ENCODE results near the gene PROS1.
"Not testable (repeated sequence)": the region's sequence is repeated elsewhere in the genome, so short reads cannot be mapped to it uniquely, and the experiment has no call there.

The PROS1 gene

DNA sequence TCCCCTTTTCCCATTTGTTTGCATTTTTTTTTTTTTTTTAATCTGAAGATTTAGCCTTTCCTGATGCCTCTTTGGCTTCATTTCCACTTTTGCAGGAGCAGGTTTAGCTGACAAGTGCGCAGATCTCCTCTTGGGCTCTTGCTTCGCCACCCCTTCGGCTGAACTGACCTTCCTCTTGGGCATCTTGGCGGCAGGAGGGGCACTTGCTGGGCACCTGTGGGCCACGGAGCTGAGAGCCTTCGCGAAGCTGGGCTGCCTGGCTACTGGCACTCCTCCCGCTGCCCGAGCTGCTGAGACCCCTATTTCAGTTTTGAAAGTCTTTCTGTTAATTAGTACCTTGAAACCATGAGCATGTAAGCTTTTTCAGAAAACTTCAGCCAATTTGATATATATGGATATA, 15.1 kb upstream of the PROS1 start:
- Mint-ChIP-seq H3K27ac (no peak overlapping the region), H3K9me3 (no peaks in the 10 kb centered on the region)

DNA sequence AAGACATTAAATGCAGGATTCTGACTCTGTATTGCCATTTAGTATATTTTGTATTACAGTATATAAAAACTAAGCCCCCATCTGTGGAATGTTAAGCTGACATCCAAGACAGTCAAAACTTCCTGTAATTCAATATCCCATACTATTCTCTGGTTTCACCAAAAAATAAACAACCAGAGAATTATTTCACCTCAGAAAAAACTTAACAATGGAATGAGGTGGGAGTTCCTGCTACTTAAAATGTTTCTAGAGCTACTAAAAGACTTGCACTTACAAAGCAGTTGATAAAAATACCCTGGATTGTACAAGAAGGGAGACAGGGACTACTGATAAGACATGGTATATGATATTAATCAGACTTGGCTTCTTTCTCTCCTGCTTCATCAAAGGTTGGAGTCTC, 14.6 kb upstream of the PROS1 start:
- DNase-seq (ENCODE audit: low spot score in 2 of 2) (no peak), ATAC-seq (no peak)
- H3K27ac Mint-ChIP-seq: no peak overlapping the region
- no peaks in the 10 kb centered on the region for H3K4me1 Mint-ChIP-seq
- peaks cover 8% of the 10 kb centered on the region for H3K36me3 Mint-ChIP-seq
- no peak overlapping the region for H3K4me3 Mint-ChIP-seq
- H3K9me3 Mint-ChIP-seq: no peaks in the 10 kb centered on the region

More for the DNA sequence above, 15.1 kb upstream of the PROS1 start:
- no peak overlapping the region for H3K4me3 Mint-ChIP-seq
- ATAC-seq (no peak), DNase-seq (ENCODE audit: low spot score in 2 of 2) (no peak)
- peaks cover under 1% of the 10 kb centered on the region for H3K4me1 Mint-ChIP-seq
- H3K36me3 Mint-ChIP-seq: peaks cover 8% of the 10 kb centered on the region

DNA sequence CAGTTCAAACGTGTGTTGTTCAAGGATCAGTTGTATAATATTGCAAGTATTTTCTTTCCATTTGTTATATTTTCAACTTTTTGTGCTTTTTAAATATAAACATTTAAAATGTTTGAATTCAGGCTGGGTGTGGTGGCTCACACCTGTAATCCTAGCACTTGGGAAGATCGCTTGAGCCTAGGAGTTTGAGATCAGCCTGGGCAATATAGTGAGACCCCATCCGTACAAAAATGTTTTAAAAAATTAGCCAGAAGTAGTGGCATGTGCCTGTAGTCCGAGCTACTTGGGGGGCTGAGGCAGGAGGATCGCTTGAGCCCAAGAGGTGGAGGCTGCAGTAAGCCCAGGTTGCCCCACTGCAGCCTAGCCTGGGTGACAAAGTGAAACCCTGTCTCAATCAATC, 10.9 kb upstream of the PROS1 start:
- no peak for ATAC-seq
- DNase-seq (ENCODE audit: low spot score in 2 of 2): no peak
- Mint-ChIP-seq H3K9me3 (no peaks in the 10 kb centered on the region), H3K36me3 (peaks cover 8% of the 10 kb centered on the region), H3K27ac (no peak overlapping the region), H3K4me1 (peaks cover 8% of the 10 kb centered on the region), H3K4me3 (no peak overlapping the region)

DNA sequence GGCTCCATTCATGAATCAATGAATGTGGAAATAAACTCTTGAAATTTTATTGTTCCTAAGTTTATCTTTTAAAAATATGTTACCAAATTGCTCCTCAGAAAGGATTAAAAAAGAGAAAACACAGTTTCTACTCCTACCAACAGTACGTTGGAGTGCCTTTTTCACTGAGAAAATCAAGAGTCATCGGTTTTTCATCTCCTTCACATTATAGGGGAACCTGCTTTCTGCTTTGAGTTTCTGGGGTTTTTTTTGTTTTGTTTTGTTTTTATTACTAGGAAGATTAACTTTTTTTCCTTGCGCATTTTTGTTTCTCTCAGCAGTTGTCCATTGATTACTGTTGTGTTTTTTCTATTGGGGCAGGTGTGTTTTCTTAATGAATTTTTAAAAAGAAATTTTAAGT, 9.7 kb upstream of the PROS1 start:
- Mint-ChIP-seq H3K27ac (no peak overlapping the region), H3K4me1 (peaks cover 12% of the 10 kb centered on the region), H3K9me3 (no peaks in the 10 kb centered on the region), H3K4me3 (no peak overlapping the region), H3K36me3 (no peaks in the 10 kb centered on the region)
- no peak for DNase-seq (ENCODE audit: low spot score in 2 of 2)
- ATAC-seq: no peak

DNA sequence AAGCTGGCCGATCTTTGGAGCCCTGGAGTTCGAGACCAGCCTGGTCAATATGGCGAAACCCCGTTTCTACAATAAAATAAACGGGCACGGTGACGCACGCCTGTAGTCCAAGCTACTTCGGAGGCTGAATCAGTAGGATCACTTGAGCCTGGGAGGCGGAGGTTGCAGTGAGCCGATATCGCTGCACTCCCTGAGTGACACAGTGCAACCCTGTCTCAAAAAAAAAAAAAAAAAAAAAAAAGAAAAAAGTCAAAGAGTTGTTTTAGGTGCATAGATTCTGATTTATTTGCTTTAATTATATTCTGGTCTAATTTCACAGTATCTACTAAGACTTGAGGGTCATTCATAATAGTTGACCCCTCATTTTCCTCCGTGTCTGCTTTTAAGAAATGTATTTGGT, 8.0 kb upstream of the PROS1 start:
- peaks cover 12% of the 10 kb centered on the region for H3K4me1 Mint-ChIP-seq
- H3K27ac Mint-ChIP-seq: no peak overlapping the region
- ATAC-seq: no peak

DNA sequence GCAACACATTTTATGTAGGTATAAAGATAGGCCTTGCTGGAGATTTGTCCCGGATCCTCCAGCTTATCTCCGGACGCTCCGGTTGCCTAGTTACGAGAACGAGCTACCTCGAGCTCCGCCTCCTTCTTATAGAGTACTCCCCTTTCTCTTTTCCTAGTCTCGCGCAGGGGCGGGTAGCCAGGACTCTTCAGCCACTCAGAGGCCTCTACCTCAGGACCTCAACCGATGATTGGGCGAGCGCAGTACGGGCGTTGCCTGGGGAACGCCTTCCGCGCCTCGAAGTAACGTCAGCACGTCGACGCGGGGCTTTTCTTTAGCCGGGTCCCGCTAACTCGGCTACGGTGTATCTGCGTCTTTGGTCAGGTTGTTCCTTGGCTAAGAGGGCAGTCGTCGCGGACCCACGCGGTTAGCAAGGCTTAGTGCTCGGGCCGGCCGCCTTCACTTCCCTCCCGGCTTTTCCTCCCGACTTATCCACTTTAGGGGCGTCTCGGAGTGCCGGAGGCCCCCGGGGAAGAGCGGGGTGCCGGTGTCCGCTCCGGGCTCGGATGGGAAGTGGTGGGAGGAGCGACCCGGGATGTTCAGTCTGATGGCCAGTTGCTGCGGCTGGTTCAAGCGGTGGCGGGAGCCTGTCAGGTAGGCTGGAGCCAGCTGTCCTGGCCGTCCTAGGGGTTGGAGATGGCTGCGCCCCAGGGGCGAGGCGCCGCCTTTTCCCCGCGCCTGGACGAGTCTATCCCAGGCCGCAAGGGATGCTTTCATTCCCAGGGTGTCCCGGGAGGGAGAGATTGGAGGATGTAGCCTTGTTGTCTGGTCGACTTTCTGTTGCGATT, 6.4 kb upstream of the PROS1 start, which contains the start of gene ARL13B:
TSS of gene ARL13B (plus strand) at position 306 of the 827 bp plus-strand sequence. CDS start at position 575, 269 bp downstream.
- DNase-seq (ENCODE audit: low spot score in 2 of 2): peak; percentile 75 to 93
- Mint-ChIP-seq H3K4me3 (peak within 1 kb of the TSS; percentile 90), H3K4me1 (peaks cover 12% of the 10 kb centered on the region), H3K9me3 (no peaks in the 10 kb centered on the region), H3K36me3 (no peaks in the 10 kb centered on the region), H3K27ac (peak within 1 kb of the TSS; percentile 82)
- peak; percentile 100 for ATAC-seq

More for the DNA sequence above, 8.0 kb upstream of the PROS1 start:
- no peaks in the 10 kb centered on the region for H3K9me3 Mint-ChIP-seq
- no peak for DNase-seq (ENCODE audit: low spot score in 2 of 2)
- H3K36me3 Mint-ChIP-seq: no peaks in the 10 kb centered on the region
- H3K4me3 Mint-ChIP-seq: peak overlapping the region; percentile 90

DNA sequence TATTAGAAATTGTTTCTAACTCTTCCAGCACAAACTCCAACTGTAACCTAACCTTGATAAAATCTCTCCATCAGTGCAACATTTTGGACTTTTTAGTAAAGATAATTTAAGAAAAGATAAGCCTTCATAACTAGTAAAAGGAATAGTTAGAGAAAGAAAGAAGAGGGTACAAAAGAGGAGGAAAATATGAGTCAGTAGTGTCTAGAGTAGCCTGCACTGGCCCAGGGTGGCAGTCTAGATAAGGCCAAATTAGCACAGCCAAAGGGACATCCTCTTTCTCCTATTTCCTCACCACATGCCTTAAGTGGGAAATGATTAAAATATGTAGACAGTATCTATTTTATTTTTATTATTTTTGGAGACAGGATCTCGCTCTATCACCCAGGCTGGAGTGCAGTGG, 3.7 kb downstream of the PROS1 start:
- Mint-ChIP-seq H3K9me3 (no peaks in the 10 kb centered on the region), H3K27ac (no peak overlapping the region), H3K4me3 (no peak overlapping the region), H3K36me3 (no peaks in the 10 kb centered on the region), H3K4me1 (peaks cover 9% of the 10 kb centered on the region)
- ATAC-seq (no peak), DNase-seq (ENCODE audit: low spot score in 2 of 2) (no peak)

DNA sequence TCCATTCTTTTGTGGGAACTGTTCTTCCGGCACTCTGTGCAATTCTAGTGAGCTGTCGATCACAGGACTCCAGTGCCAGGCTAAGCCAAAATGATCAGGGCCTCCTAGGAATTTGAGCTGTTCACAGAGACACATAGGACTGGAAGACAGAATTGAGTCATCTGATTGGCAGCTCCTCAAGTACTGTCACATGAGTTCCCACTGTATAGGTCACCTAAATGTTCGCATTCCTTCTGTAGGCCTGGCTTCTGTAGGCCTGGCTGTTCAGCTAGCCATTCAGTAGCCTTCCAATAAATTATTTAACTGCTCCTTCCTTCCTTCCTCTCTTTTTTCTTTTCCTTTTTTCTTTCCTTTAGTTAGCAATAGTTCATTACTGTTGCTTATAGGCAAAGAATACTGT, 4.3 kb downstream of the PROS1 start:
- Mint-ChIP-seq H3K36me3 (no peaks in the 10 kb centered on the region), H3K9me3 (no peaks in the 10 kb centered on the region), H3K4me3 (no peak overlapping the region), H3K27ac (no peak overlapping the region), H3K4me1 (peaks cover 9% of the 10 kb centered on the region)
- DNase-seq (ENCODE audit: low spot score in 2 of 2) (no peak), ATAC-seq (no peak)

DNA sequence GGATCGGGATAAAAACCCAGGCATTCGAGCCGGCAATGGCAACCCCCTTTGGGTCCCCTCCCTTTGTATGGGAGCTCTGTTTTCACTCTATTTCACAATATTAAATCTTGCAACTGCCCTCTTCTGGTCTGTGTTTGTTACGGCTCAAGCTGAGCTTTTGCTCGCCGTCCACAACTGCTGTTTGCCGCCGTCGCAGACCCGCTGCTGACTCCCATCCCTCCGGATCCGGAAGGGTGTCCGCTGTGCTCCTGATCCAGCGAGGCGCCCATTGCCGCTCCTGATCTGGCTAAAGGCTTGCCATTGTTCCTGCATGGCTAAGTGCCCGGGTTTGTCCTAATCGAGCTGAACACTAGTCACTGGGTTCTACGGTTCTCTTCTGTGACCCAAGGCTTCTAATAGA, 8.6 kb downstream of the PROS1 start:
- not testable (repeated sequence) for DNase-seq (ENCODE audit: low spot score in 2 of 2); ATAC-seq; H3K4me1 Mint-ChIP-seq; H3K9me3 Mint-ChIP-seq; H3K27ac Mint-ChIP-seq; H3K4me3 Mint-ChIP-seq; H3K36me3 Mint-ChIP-seq

DNA sequence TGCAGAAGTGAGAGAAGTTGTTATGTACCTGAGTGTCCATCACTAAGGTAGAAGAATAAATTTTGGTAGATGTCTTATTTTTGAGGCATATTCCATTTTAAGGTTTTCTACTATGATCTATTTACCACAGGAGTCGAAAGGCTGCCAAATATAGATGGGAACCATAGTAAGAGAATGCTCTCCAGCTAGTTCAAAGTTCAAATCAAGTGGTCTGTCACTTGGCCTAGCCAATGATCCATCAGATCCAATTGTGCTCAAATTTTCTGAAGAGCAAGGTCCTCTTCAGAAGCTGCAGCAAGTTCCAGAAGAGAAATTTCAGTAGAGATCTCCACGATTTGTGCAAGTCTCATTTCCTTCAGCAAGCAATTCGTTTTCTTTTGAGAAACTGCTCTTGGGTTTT, 10.9 kb downstream of the PROS1 start:
- ATAC-seq (no peak), DNase-seq (ENCODE audit: low spot score in 2 of 2) (no peak)
- Mint-ChIP-seq H3K4me3 (no peak overlapping the region), H3K4me1 (no peaks in the 10 kb centered on the region), H3K9me3 (no peaks in the 10 kb centered on the region), H3K27ac (no peak overlapping the region), H3K36me3 (no peaks in the 10 kb centered on the region)

DNA sequence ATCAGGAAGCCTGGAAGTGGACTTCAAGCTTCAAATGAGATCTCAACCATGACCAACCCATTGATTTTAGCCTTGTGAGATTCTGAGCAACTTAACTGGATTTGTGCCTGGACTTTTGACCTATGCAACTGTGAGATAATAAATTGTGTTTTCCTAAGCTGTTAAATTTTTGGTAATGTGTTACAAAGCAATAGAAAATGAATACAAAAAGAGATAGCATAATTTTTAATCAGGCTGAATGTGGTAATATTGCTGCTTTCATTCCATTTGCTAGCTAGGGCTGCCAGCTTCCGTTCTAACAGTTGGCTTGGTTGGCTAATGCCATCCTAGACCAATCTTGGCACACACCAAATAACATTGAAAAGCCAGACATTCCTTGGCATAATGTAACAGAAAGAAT, 12.2 kb downstream of the PROS1 start:
- Mint-ChIP-seq H3K27ac (no peak overlapping the region), H3K36me3 (no peaks in the 10 kb centered on the region), H3K4me3 (no peak overlapping the region), H3K4me1 (no peaks in the 10 kb centered on the region), H3K9me3 (no peaks in the 10 kb centered on the region)
- DNase-seq (ENCODE audit: low spot score in 2 of 2) (no peak), ATAC-seq (no peak)

DNA sequence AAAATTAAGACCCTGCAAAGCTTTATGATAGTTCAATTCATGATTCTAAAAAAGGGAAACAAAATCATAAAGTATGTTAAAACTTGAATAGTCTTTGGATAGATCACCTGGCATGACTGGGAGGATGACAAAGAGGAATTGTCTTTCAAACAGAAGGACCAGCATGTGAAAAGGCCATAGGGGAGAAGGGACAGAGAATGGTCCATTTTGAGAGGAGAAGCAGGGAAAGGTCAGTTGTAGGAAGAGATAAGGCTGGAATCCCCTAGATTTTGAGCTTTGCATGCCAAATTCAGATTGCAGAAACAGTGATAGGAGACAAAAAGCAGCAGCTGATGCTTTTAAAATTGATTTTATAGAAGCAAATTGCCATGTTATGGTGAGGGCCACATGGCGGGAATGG, 12.7 kb downstream of the PROS1 start:
- Mint-ChIP-seq H3K36me3 (no peaks in the 10 kb centered on the region), H3K9me3 (no peaks in the 10 kb centered on the region), H3K27ac (no peak overlapping the region), H3K4me3 (no peak overlapping the region), H3K4me1 (no peaks in the 10 kb centered on the region)
- DNase-seq (ENCODE audit: low spot score in 2 of 2) (no peak), ATAC-seq (no peak)

DNA sequence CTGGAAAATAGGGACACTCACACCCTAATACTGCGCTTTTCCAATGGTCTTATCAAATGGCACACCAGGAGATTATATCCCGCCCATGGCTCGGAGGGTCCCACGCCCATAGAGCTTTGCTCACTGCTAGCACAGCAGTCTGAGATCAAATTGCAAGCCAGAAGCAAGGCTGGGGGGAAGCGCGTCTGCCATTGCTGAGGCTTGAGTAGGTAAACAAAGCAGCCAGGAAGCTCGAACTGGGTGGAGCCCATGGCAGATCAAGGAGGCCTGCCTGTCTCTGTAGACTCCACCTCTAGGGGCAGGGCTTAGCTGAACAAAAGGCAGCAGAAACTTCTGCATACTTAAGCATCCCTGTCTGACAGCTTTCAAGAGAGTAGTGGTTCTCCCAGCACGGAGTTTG, 23.7 kb downstream of the PROS1 start:
- H3K9me3 Mint-ChIP-seq; H3K27ac Mint-ChIP-seq; DNase-seq (ENCODE audit: low spot score in 2 of 2); ATAC-seq; H3K36me3 Mint-ChIP-seq; H3K4me3 Mint-ChIP-seq; H3K4me1 Mint-ChIP-seq: not testable (repeated sequence)

DNA sequence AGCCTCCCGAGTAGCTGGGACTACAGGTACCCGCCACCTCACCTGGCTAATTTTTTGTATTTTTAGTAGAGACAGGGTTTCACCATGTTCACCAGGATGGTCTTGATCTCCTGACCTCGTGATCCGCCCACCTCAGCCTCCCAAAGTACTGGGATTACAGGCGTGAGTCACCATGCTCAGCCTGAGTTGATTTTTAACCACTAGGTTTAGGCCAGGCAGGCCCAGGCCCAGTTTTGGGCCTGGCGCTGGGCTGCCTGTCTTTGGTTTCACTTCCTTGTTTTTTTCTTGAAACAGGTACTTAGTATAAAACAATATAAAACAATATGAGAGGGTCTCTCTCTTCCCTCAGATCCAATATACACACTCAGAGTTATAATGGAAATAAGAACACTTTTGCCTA, 36.2 kb downstream of the PROS1 start:
- not testable (repeated sequence) for H3K4me3 Mint-ChIP-seq; H3K4me1 Mint-ChIP-seq; DNase-seq (ENCODE audit: low spot score in 2 of 2); H3K9me3 Mint-ChIP-seq; H3K27ac Mint-ChIP-seq; ATAC-seq; H3K36me3 Mint-ChIP-seq

DNA sequence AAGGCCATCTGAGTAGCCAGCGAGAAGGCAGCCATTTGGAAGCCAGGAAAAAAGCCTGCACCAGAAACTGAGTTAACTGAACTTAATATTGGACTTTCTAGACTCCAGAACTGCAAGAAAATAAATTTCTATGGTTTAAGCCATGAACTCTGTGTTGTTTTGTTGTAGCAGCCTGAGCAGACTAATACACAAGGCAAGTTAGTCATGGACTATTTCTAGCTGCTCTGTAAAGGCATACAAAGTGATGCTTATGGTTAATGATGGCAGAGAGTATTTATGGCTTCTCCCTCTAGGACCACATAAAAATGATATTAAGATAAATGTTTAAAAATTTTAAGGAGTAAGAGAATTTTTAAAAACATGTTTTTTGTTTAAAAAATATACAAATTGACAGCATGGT, 37.1 kb downstream of the PROS1 start:
- Mint-ChIP-seq H3K36me3 (no peaks in the 10 kb centered on the region), H3K4me1 (no peaks in the 10 kb centered on the region), H3K27ac (no peak overlapping the region), H3K9me3 (no peaks in the 10 kb centered on the region), H3K4me3 (no peak overlapping the region)
- DNase-seq (ENCODE audit: low spot score in 2 of 2) (no peak), ATAC-seq (no peak)

DNA sequence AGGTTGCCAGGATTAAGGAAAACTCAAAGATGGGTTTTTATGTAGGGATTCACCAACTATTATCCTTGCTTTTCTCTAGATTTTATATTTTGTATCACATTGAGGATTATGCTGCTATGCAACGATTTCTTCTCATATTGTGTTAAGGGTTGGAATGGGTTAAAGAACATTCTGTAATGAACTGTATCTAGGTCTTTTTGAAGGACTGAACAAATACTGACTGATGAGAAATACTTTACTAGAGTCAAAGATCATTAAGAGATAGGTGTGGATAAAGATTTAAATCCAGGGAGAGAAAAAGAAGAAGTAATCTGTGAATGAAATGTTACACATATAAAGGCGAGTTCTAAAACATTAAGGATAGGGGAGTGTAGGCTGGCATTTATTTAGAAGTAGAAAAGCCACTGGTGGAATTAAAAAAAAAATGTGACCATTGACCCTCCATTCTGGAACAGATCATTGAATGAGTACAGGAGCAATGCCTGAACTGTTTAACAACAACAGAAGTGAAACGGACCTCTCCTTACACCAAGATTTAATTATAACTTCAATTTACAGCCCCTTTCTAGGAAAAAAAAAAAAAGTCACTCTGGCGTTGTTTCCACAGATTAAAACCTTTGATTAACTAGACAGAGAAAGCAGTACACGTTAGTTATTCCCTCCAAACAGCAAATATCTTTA, 39.2 kb downstream of the PROS1 start:
- Mint-ChIP-seq H3K36me3 (no peaks in the 10 kb centered on the region), H3K4me3 (no peak overlapping the region), H3K9me3 (no peaks in the 10 kb centered on the region), H3K27ac (no peak overlapping the region), H3K4me1 (no peaks in the 10 kb centered on the region)
- ATAC-seq (no peak), DNase-seq (ENCODE audit: low spot score in 2 of 2) (no peak)

Measured in stimulated activated effector memory CD8-positive, alpha-beta T cell treated with anti-CD3 and anti-CD28 coated beads, Interleukin-12 subunit alpha, Interleukin-12 subunit beta, amount 100 ng/mL, for 72 hours (primary cell).